HPDE6-E6E7 (cell line): ENCODE measurements around the gene NALCN.
A peak's percentile ranks its signal among the peaks of the same experiment; 100 is the strongest.

ENCODE experiments used
- DNase-seq: peaks from one replicate; pipeline ENCODE4 v3.0.0; 2011; ENCODE audit warnings: missing footprints; ENCODE audit errors: extremely low spot score

The NALCN gene

GRCh38 chr13:101127741-101128353 is 288.5 kb downstream of the NALCN start:
- DNase-seq: peak; percentile 50

- no peak for DNase-seq
Measured at GRCh38 chr13:101123028-101123427, 293.3 kb downstream of the NALCN start.

GRCh38 chr13:101121608-101122007 is 294.7 kb downstream of the NALCN start:
- no peak for DNase-seq

- DNase-seq: no peak
Measured at GRCh38 chr13:101120007-101120406, 296.3 kb downstream of the NALCN start.

- DNase-seq: no peak
Measured at GRCh38 chr13:101116826-101117225, 299.5 kb downstream of the NALCN start.

GRCh38 chr13:101116341-101116740 is 300.0 kb downstream of the NALCN start:
- no peak for DNase-seq

- no peak for DNase-seq
Measured at GRCh38 chr13:101115762-101116171, 300.5 kb downstream of the NALCN start.

- no peak for DNase-seq
Measured at GRCh38 chr13:101111894-101112293, 304.4 kb downstream of the NALCN start.

GRCh38 chr13:101109005-101109404 is 307.3 kb downstream of the NALCN start:
- DNase-seq: no peak

- no peak for DNase-seq
Measured at GRCh38 chr13:101098873-101099272, 317.4 kb downstream of the NALCN start.

GRCh38 chr13:101092985-101093384 is 323.3 kb downstream of the NALCN start:
- no peak for DNase-seq

- DNase-seq: no peak
Measured at GRCh38 chr13:101090287-101090686, 326.0 kb downstream of the NALCN start.

- no peak for DNase-seq
Measured at GRCh38 chr13:101085551-101085950, 330.8 kb downstream of the NALCN start.

GRCh38 chr13:101082441-101082840 is 333.9 kb downstream of the NALCN start:
- no peak for DNase-seq

GRCh38 chr13:101080616-101081015 is 335.7 kb downstream of the NALCN start:
- no peak for DNase-seq

- no peak for DNase-seq
Measured at GRCh38 chr13:101065329-101065728, 351.0 kb downstream of the NALCN start.

- DNase-seq: no peak
Measured at GRCh38 chr13:101059793-101060192, 356.5 kb downstream of the NALCN start.

GRCh38 chr13:101058841-101059240 is 357.5 kb downstream of the NALCN start:
- DNase-seq: no peak

GRCh38 chr13:101053301-101054093 is 362.8 kb downstream of the NALCN start:
- DNase-seq: no peak

- peak; percentile 12 for DNase-seq
Measured at GRCh38 chr13:101049166-101049850, 367.0 kb downstream of the NALCN start.

GRCh38 chr13:101036546-101036945 is 379.8 kb downstream of the NALCN start:
- no peak for DNase-seq

- DNase-seq: no peak
Measured at GRCh38 chr13:101035119-101035620, 381.1 kb downstream of the NALCN start.
